ENCODE results near the gene C3orf52.

Gene C3orf52

GRCh38 chr3:112074006-112074405, 12.2 kb upstream of the C3orf52 start:
- no peak for DNase-seq
- no peak for ATAC-seq (replicated peaks)
- peaks cover 6 to 34% of the 10 kb centered on the region in 2 donors for H3K27me3 Mint-ChIP-seq
- H3K9me3 Mint-ChIP-seq: peaks cover 0 to 3% of the 10 kb centered on the region in 2 donors
- H3K36me3 Mint-ChIP-seq: no peaks in the 10 kb centered on the region
- H3K4me1 Mint-ChIP-seq: peaks cover 0 to 3% of the 10 kb centered on the region in 2 donors
- no peak overlapping the region for H3K27ac Mint-ChIP-seq
- no peak overlapping the region for H3K4me3 Mint-ChIP-seq

- ATAC-seq (replicated peaks) (no peak), DNase-seq (no peak)
- Mint-ChIP-seq H3K4me1 (peaks cover 0 to 3% of the 10 kb centered on the region in 2 donors), H3K36me3 (no peaks in the 10 kb centered on the region), H3K27ac (no peak overlapping the region), H3K9me3 (peaks cover 0 to 3% of the 10 kb centered on the region in 2 donors), H3K4me3 (no peak overlapping the region), H3K27me3 (peaks cover 2 to 34% of the 10 kb centered on the region in 2 donors)
Measured at GRCh38 chr3:112074616-112075497, 11.3 kb upstream of the C3orf52 start.

GRCh38 chr3:112078125-112079083, 7.8 kb upstream of the C3orf52 start:
- DNase-seq: no peak
- Mint-ChIP-seq H3K4me1 (peaks cover 0 to 3% of the 10 kb centered on the region in 2 donors), H3K9me3 (no peaks in the 10 kb centered on the region)

GRCh38 chr3:112083239-112083638, 3.0 kb upstream of the C3orf52 start:
- no peaks in the 10 kb centered on the region for H3K36me3 Mint-ChIP-seq
- DNase-seq: no peak
- H3K9me3 Mint-ChIP-seq: no peaks in the 10 kb centered on the region
- ATAC-seq (replicated peaks): no peak
- H3K27me3 Mint-ChIP-seq: peaks cover 31 to 32% of the 10 kb centered on the region in 2 donors
- H3K27ac Mint-ChIP-seq: no peak overlapping the region
- peaks cover 13 to 17% of the 10 kb centered on the region in 2 donors for H3K4me1 Mint-ChIP-seq
- H3K4me3 Mint-ChIP-seq: no peak overlapping the region

More at GRCh38 chr3:112078125-112079083, 7.8 kb upstream of the C3orf52 start:
- no peak overlapping the region for H3K4me3 Mint-ChIP-seq
- peaks cover 0 to 19% of the 10 kb centered on the region in 2 donors for H3K27me3 Mint-ChIP-seq
- H3K27ac Mint-ChIP-seq: no peak overlapping the region
- no peak for ATAC-seq (replicated peaks)
- no peaks in the 10 kb centered on the region for H3K36me3 Mint-ChIP-seq

- H3K4me1 Mint-ChIP-seq: peaks cover 10 to 20% of the 10 kb centered on the region in 2 donors
- peaks cover 39 to 47% of the 10 kb centered on the region in 2 donors for H3K27me3 Mint-ChIP-seq
- ATAC-seq (replicated peaks) (no peak), DNase-seq (no peak)
- H3K36me3 Mint-ChIP-seq: peaks cover 0 to 2% of the 10 kb centered on the region in 2 donors
- peak overlapping the region in 1 of 2 donors; percentile 6 for H3K4me3 Mint-ChIP-seq
- no peaks in the 10 kb centered on the region for H3K9me3 Mint-ChIP-seq
- peak overlapping the region; percentile 11 for H3K27ac Mint-ChIP-seq
Measured at GRCh38 chr3:112084980-112085705, 1.0 kb upstream of the C3orf52 start.

- ATAC-seq (replicated peaks): peak in 1 of 2 donors; percentile 23
Measured at GRCh38 chr3:112085735-112086075, 484 bp upstream of the C3orf52 start.

GRCh38 chr3:112086875-112087524, 811 bp downstream of the C3orf52 start:
- peak overlapping the region; percentile 82 for H3K27ac Mint-ChIP-seq
- H3K9me3 Mint-ChIP-seq: no peaks in the 10 kb centered on the region
- DNase-seq (no peak), ATAC-seq (replicated peaks) (no peak)
- H3K4me3 Mint-ChIP-seq: peak overlapping the region; percentile 88 to 93
- peaks cover 46 to 48% of the 10 kb centered on the region in 2 donors for H3K27me3 Mint-ChIP-seq
- H3K36me3 Mint-ChIP-seq: peaks cover 0 to 2% of the 10 kb centered on the region in 2 donors
- peaks cover 17 to 34% of the 10 kb centered on the region in 2 donors for H3K4me1 Mint-ChIP-seq

More at GRCh38 chr3:112085735-112086075, 484 bp upstream of the C3orf52 start:
- no peaks in the 10 kb centered on the region for H3K9me3 Mint-ChIP-seq
- H3K4me3 Mint-ChIP-seq: peak overlapping the region; percentile 88 to 93
- H3K36me3 Mint-ChIP-seq: peaks cover 0 to 2% of the 10 kb centered on the region in 2 donors
- peaks cover 10 to 26% of the 10 kb centered on the region in 2 donors for H3K4me1 Mint-ChIP-seq
- no peak overlapping the region for H3K27ac Mint-ChIP-seq
- H3K27me3 Mint-ChIP-seq: peaks cover 39 to 48% of the 10 kb centered on the region in 2 donors
- no peak for DNase-seq

DNA sequence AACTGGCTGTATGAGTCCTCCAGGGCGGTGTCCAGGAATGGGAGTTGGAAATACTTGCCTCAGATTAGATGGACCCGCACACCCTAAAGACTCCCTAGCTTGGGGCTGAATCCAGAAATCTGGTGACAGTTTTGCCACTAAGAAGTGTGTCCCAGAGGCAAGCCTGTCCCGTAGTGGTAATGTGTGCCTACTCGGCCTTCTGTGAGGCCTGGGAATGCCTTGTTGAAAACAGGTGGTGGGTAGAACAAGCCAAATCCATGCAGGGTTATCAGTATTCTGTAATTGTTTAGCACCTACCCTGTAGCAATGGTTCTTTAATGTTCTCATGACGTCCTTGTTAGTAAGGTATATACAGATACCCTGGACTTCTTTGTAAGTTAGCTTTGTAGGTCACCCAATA, 1.6 kb downstream of the C3orf52 start:
- DNase-seq (no peak), ATAC-seq (replicated peaks) (no peak)
- Mint-ChIP-seq H3K4me3 (no peak overlapping the region), H3K36me3 (peaks cover 0 to 2% of the 10 kb centered on the region in 2 donors), H3K4me1 (peaks cover 23 to 42% of the 10 kb centered on the region in 2 donors), H3K9me3 (no peaks in the 10 kb centered on the region), H3K27ac (no peak overlapping the region), H3K27me3 (peaks cover 46 to 48% of the 10 kb centered on the region in 2 donors)

GRCh38 chr3:112088944-112089343, 2.8 kb downstream of the C3orf52 start:
- Mint-ChIP-seq H3K9me3 (no peaks in the 10 kb centered on the region), H3K36me3 (peaks cover 0 to 2% of the 10 kb centered on the region in 2 donors), H3K27me3 (peaks cover 44 to 48% of the 10 kb centered on the region in 2 donors), H3K27ac (no peak overlapping the region), H3K4me3 (no peak overlapping the region), H3K4me1 (peaks cover 31 to 49% of the 10 kb centered on the region in 2 donors)
- DNase-seq: no peak
- no peak for ATAC-seq (replicated peaks)

GRCh38 chr3:112089956-112090886, 4.0 kb downstream of the C3orf52 start:
- ATAC-seq (replicated peaks) (no peak), DNase-seq (no peak)
- H3K36me3 Mint-ChIP-seq: peaks cover 0 to 2% of the 10 kb centered on the region in 2 donors
- H3K27ac Mint-ChIP-seq: peak overlapping the region; percentile 37
- H3K4me3 Mint-ChIP-seq: no peak overlapping the region
- peaks cover 0 to 2% of the 10 kb centered on the region in 2 donors for H3K9me3 Mint-ChIP-seq
- peaks cover 39 to 44% of the 10 kb centered on the region in 2 donors for H3K27me3 Mint-ChIP-seq
- peaks cover 31 to 49% of the 10 kb centered on the region in 2 donors for H3K4me1 Mint-ChIP-seq

DNA sequence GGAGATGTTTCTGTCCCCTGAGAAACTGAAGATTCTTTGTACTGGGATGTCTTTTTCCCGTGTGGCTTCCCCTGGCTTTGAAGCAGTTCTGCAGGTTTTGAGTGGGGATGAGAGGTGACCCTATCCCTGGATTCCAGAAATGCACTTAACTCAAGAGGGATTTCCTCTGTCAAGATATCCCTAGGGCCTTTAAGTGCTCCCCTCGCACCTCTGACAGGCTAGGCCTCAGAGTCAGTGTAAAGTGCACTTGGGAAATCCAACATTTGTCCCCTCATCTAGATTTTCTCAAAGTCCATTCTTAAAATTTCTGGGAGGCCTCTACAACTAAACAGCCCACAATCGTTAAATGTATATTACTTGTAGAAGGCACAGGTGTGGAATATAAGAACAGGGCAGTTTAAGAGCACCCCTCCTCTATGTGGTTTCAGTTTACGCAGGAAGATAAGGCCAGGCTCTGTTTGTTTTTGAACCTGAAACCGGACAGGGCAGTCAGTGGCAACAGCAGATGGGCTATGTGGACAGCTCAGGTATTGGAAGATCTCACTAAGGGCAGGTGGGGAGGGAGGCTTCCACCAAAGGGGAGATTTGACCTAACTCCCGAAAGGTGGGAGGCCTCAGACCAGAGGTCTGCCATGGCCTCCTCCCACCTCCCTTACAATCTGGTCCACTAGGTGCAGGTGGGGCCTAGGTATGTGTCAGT, 4.8 kb downstream of the C3orf52 start:
- Mint-ChIP-seq H3K27ac (no peak overlapping the region), H3K27me3 (peaks cover 35 to 39% of the 10 kb centered on the region in 2 donors), H3K4me1 (peaks cover 29 to 45% of the 10 kb centered on the region in 2 donors), H3K9me3 (peaks cover 0 to 2% of the 10 kb centered on the region in 2 donors), H3K4me3 (no peak overlapping the region), H3K36me3 (peaks cover under 1 to 2% of the 10 kb centered on the region in 2 donors)
- DNase-seq: no peak
- ATAC-seq (replicated peaks): no peak

Measured in stimulated activated naive B cell treated with anti-CD40 and anti-IgM and Interleukin-4, amounts not matched to agents 10 μg/mL and 1 μg/mL and 100 μg/mL, for 72 hours (primary cell).